SK-N-MC (cell line): ENCODE data around the gene ANKRD11.
"Not testable (repeated sequence)": the region's sequence is repeated elsewhere in the genome, so short reads cannot be mapped to it uniquely, and the experiment has no call there.

Source experiments
- DNase-seq: peaks from one replicate; pipeline ENCODE4 v3.0.0-alpha.2; 2011; ENCODE audit warnings: low read depth, low spot score
- H3K27ac ChIP-seq: fragments of 200-600 bp; sonication (generic); 2 replicates; pipeline ENCODE4 v1.5.1; 2016; ENCODE audit warnings: mixed run types
- H3K36me3 ChIP-seq: fragments of 200-600 bp; sonication (generic); 2 replicates; pipeline ENCODE4 v1.6.1; 2017; ENCODE audit warnings: antibody characterized with exemption, low read length, mixed read lengths; ENCODE audit not compliant: insufficient read depth
- H3K4me3 ChIP-seq: fragments of 200-600 bp; sonication (generic); 2 replicates; pipeline ENCODE4 v1.5.1; 2016
- H3K9ac ChIP-seq: fragments of 200-600 bp; sonication (generic); 2 replicates; pipeline ENCODE4 v1.8.0; 2017; ENCODE audit warnings: mixed run types, mixed read lengths; ENCODE audit not compliant: insufficient read length
- H3K9me3 ChIP-seq: fragments of 200-600 bp; sonication (generic); 2 replicates; pipeline ENCODE4 v1.6.1; 2017; ENCODE audit warnings: low read depth, mild to moderate bottlenecking, antibody characterized with exemption, low read length, moderate library complexity, mixed read lengths
- EZH2 ChIP-seq: fragments of 200-600 bp; sonication (generic); IDR thresholded peaks from one replicate; pipeline ENCODE4 v1.6.1; 2017; ENCODE audit warnings: antibody characterized with exemption
- FOXP2 ChIP-seq: optimal IDR thresholded peaks from 2 replicates; pipeline ENCODE3; 2011; ENCODE audit warnings: mild to moderate bottlenecking, moderate library complexity; ENCODE audit not compliant: insufficient read depth; ENCODE audit errors: extremely low read length, control extremely low read depth
- POLR2AphosphoS5 ChIP-seq: IDR thresholded peaks from 2 replicates; pipeline ENCODE4 v1.6.1; 2012; ENCODE audit warnings: mild to moderate bottlenecking, low read depth, low read length, borderline replicate concordance

ANKRD11 gene

GRCh38 chr16:89386306-89387185 is 103.8 kb downstream of the ANKRD11 start:
- no peak overlapping the region for H3K4me3 ChIP-seq
- H3K9me3 ChIP-seq: no peaks in the 10 kb centered on the region
- TF ChIP-seq EZH2: no peak
- no peak for TF ChIP-seq POLR2AphosphoS5
- no peak for TF ChIP-seq FOXP2
- no peak overlapping the region for H3K27ac ChIP-seq
- no peaks in the 10 kb centered on the region for H3K36me3 ChIP-seq
- DNase-seq: no peak
- no peak overlapping the region for H3K9ac ChIP-seq

- H3K27ac ChIP-seq: no peak overlapping the region
- no peak overlapping the region for H3K9ac ChIP-seq
- H3K9me3 ChIP-seq: no peaks in the 10 kb centered on the region
- no peak for DNase-seq
- H3K4me3 ChIP-seq: no peak overlapping the region
- TF ChIP-seq FOXP2: no peak
- no peak for TF ChIP-seq POLR2AphosphoS5
- no peak for TF ChIP-seq EZH2
- no peaks in the 10 kb centered on the region for H3K36me3 ChIP-seq
Observed at GRCh38 chr16:89385712-89386111, 104.6 kb downstream of the ANKRD11 start.

GRCh38 chr16:89384282-89384681 is 106.1 kb downstream of the ANKRD11 start:
- no peak overlapping the region for H3K27ac ChIP-seq

GRCh38 chr16:89383095-89384003 is 107.0 kb downstream of the ANKRD11 start:
- no peaks in the 10 kb centered on the region for H3K36me3 ChIP-seq
- H3K4me3 ChIP-seq: no peak overlapping the region
- no peak overlapping the region for H3K27ac ChIP-seq
- TF ChIP-seq POLR2AphosphoS5: no peak
- no peak for TF ChIP-seq FOXP2
- TF ChIP-seq EZH2: no peak
- no peak for DNase-seq
- H3K9me3 ChIP-seq: no peaks in the 10 kb centered on the region
- no peak overlapping the region for H3K9ac ChIP-seq

More at GRCh38 chr16:89384282-89384681, 106.1 kb downstream of the ANKRD11 start:
- H3K36me3 ChIP-seq: no peaks in the 10 kb centered on the region
- H3K9ac ChIP-seq: no peak overlapping the region
- H3K9me3 ChIP-seq: no peaks in the 10 kb centered on the region
- TF ChIP-seq FOXP2 (no peak), POLR2AphosphoS5 (no peak), EZH2 (no peak)
- H3K4me3 ChIP-seq: no peak overlapping the region
- DNase-seq: no peak

DNA sequence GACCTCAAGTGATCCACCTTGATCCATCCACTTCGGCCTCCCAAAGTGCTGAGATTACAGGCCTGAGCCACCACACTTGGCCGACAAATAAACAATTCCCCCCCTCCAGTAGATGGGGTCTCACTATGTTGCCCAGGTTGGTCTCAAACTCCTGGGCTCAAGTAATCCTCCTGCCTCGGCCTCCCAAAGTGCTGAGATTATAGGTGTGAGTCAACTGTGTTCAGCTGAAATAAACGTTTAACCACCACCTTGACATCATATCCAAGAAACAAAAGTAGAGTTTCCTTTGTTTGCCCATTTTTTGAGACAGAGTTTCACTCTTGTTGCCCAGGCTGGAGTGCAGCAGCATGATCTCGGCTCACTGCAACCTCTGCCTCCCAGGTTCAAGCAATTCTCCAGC is 107.8 kb downstream of the ANKRD11 start:
- not testable (repeated sequence) for DNase-seq, H3K9ac ChIP-seq, H3K4me3 ChIP-seq, H3K27ac ChIP-seq, H3K9me3 ChIP-seq, H3K36me3 ChIP-seq

GRCh38 chr16:89381788-89382187 is 108.6 kb downstream of the ANKRD11 start:
- H3K9me3 ChIP-seq: no peaks in the 10 kb centered on the region
- DNase-seq: no peak
- no peaks in the 10 kb centered on the region for H3K36me3 ChIP-seq
- H3K4me3 ChIP-seq: no peak overlapping the region
- TF ChIP-seq EZH2 (no peak), POLR2AphosphoS5 (no peak), FOXP2 (no peak)
- no peak overlapping the region for H3K27ac ChIP-seq
- no peak overlapping the region for H3K9ac ChIP-seq

GRCh38 chr16:89380681-89381080 is 109.7 kb downstream of the ANKRD11 start:
- DNase-seq: no peak
- no peak overlapping the region for H3K9ac ChIP-seq
- H3K36me3 ChIP-seq: no peaks in the 10 kb centered on the region
- TF ChIP-seq POLR2AphosphoS5 (no peak), EZH2 (no peak), FOXP2 (no peak)
- no peak overlapping the region for H3K27ac ChIP-seq
- no peaks in the 10 kb centered on the region for H3K9me3 ChIP-seq
- H3K4me3 ChIP-seq: no peak overlapping the region

- DNase-seq: no peak
- H3K9ac ChIP-seq: no peak overlapping the region
- no peak overlapping the region for H3K27ac ChIP-seq
- H3K9me3 ChIP-seq: no peaks in the 10 kb centered on the region
- no peaks in the 10 kb centered on the region for H3K36me3 ChIP-seq
- H3K4me3 ChIP-seq: no peak overlapping the region
- TF ChIP-seq FOXP2: no peak
- no peak for TF ChIP-seq EZH2
- no peak for TF ChIP-seq POLR2AphosphoS5
Observed at GRCh38 chr16:89378947-89379771, 111.2 kb downstream of the ANKRD11 start.
